H1 (cell line): Measurements from ENCODE around the gene DRAP1. TPM values are rescaled to one million over a fixed set of nuclear protein-coding genes. Genes with fewer than 3 reads are reported as not detected.

Source experiments
- BRCA1 ChIP-seq: IDR thresholded peaks from 2 replicates; pipeline ENCODE4 v1.6.1; 2012; ENCODE audit warnings: low read depth, low read length, improper control_type of control experiment
- CBX8 ChIP-seq: fragments of 300-800, 300-1000 bp; sonication (generic); IDR thresholded peaks from 2 replicates; pipeline ENCODE4 v1.7.1; 2016; ENCODE audit warnings: low read depth, low read length, borderline replicate concordance
- CTBP2 ChIP-seq: IDR thresholded peaks from 2 replicates; pipeline ENCODE4 v1.7.0; 2011; ENCODE audit warnings: borderline replicate concordance, mild to moderate bottlenecking, moderate library complexity, mixed read lengths, low read length; ENCODE audit not compliant: insufficient read depth, insufficient read length
- GTF2F1 ChIP-seq: IDR thresholded peaks from 2 replicates; pipeline ENCODE4 v1.6.1; 2012; ENCODE audit warnings: low read depth, low read length, improper control_type of control experiment, borderline replicate concordance
- HDAC2 ChIP-seq, 2 experiments: fragments of 300-600 bp in 1 of 2; sonication (generic) in 1 of 2; IDR thresholded peaks; 2 replicates each; pipeline ENCODE4 v1.6.1; 2011 to 2012; ENCODE audit warnings: low read depth in 2 of 2, low read length in 2 of 2, mild to moderate bottlenecking in 2 of 2, moderate library complexity in 2 of 2, borderline replicate concordance in 1 of 2, inconsistent platforms in 1 of 2
- HDAC6 ChIP-seq: IDR thresholded peaks from one replicate; pipeline ENCODE4 v1.7.1; 2012; ENCODE audit warnings: low read depth, mild to moderate bottlenecking, inconsistent platforms, low read length, moderate library complexity
- KDM4A ChIP-seq: IDR thresholded peaks from one replicate; pipeline ENCODE4 v1.7.1; 2012; ENCODE audit warnings: low read depth, mild to moderate bottlenecking, moderate library complexity, low read length, inconsistent platforms; ENCODE audit not compliant: severe bottlenecking
- KDM5A ChIP-seq: fragments of 200-600 bp; IDR thresholded peaks from 2 replicates; pipeline ENCODE4 v1.7.1; 2012; ENCODE audit warnings: mild to moderate bottlenecking, low read length, inconsistent platforms, mixed read lengths
- POLR2AphosphoS5 ChIP-seq: IDR thresholded peaks from 2 replicates; pipeline ENCODE4 v1.6.1; 2011; ENCODE audit warnings: low read depth, low read length
- RFX5 ChIP-seq: IDR thresholded peaks from 2 replicates; pipeline ENCODE4 v1.6.1; 2011; ENCODE audit warnings: low read depth, low read length, improper control_type of control experiment, borderline replicate concordance
- SAP30 ChIP-seq: fragments of 300-600 bp; sonication (generic); IDR thresholded peaks from 2 replicates; pipeline ENCODE4 v1.7.1; 2012; ENCODE audit warnings: low read length, moderate library complexity, mild to moderate bottlenecking, inconsistent platforms; ENCODE audit not compliant: insufficient read depth, insufficient replicate concordance
- SIN3A ChIP-seq, 2 experiments: IDR thresholded peaks in 1 of 2; conservative IDR thresholded peaks in 1 of 2; 2 replicates each; pipeline ENCODE4 v1.6.1; 2011 to 2012; ENCODE audit warnings: low read length in 2 of 2, improper control_type of control experiment in 1 of 2, low read depth in 1 of 2, mild to moderate bottlenecking in 1 of 2
- SIX5 ChIP-seq: IDR thresholded peaks from 2 replicates; pipeline ENCODE4 v1.6.1; 2011; ENCODE audit warnings: mild to moderate bottlenecking, low read depth, low read length
- SP1 ChIP-seq: IDR thresholded peaks from 2 replicates; pipeline ENCODE4 v1.6.1; 2011; ENCODE audit warnings: low read depth, low read length
- TEAD4 ChIP-seq: IDR thresholded peaks from 2 replicates; pipeline ENCODE4 v1.6.1; 2012; ENCODE audit warnings: low read depth, low read length, inconsistent platforms, mixed read lengths
- polyA plus RNA-seq, 7 experiments: library from polyadenylated mRNA; depleted of rRNA in 3 of 7; stranded (reverse) in 5 of 7; unstranded in 2 of 7; fragments of >200 nt in 5 of 7; fragments of 200-250 nt in 2 of 7; gene quantifications; 1 replicate in 5 of 7; 2 replicates in 1 of 7; 4 replicates in 1 of 7; pipeline versions ENCODE4 v1.2.1 to v1.2.3, GENCODE V29; 2011 to 2013; ENCODE audit warnings: missing spikeins in 2 of 7, mixed read lengths in 2 of 7
- total RNA-seq: library from RNA; stranded (reverse); fragmentation: NEBNext Ultra II Directional; extraction: Animal tissue kit (Norgen Biotek cat#: 25700); gene quantifications from 2 replicates; pipeline ENCODE4 v1.2.1, GENCODE V29; 2021
- TF ChIP-seq, protein P1 (sequence below), 3 experiments: IDR thresholded peaks; 1 replicate in 2 of 3; 2 replicates in 1 of 3; pipeline versions ENCODE4 v1.5.1 to v1.6.1; 2011; ENCODE audit warnings: low read length in 3 of 3, mild to moderate bottlenecking in 3 of 3, inconsistent platforms in 2 of 3, low read depth in 1 of 3, moderate library complexity in 1 of 3; ENCODE audit not compliant: insufficient read depth in 1 of 3; ENCODE audit errors: control extremely low read depth in 1 of 3
- TF ChIP-seq, protein P2 (sequence below): IDR thresholded peaks from 2 replicates; pipeline ENCODE4 v1.6.1; 2011; ENCODE audit warnings: low read depth, mild to moderate bottlenecking, low read length; ENCODE audit not compliant: insufficient read depth
- TF ChIP-seq, protein P3 (sequence below): IDR thresholded peaks from 2 replicates; pipeline ENCODE4 v1.6.1; 2011; ENCODE audit warnings: low read length, improper control_type of control experiment

The DRAP1 gene
- total and polyA plus RNA-seq, 2 of the 8 experiments (the other 6 are each of a cell fraction or from before 2014, with no cell fraction given) = 62.5 to 98.7 TPM

DNA sequence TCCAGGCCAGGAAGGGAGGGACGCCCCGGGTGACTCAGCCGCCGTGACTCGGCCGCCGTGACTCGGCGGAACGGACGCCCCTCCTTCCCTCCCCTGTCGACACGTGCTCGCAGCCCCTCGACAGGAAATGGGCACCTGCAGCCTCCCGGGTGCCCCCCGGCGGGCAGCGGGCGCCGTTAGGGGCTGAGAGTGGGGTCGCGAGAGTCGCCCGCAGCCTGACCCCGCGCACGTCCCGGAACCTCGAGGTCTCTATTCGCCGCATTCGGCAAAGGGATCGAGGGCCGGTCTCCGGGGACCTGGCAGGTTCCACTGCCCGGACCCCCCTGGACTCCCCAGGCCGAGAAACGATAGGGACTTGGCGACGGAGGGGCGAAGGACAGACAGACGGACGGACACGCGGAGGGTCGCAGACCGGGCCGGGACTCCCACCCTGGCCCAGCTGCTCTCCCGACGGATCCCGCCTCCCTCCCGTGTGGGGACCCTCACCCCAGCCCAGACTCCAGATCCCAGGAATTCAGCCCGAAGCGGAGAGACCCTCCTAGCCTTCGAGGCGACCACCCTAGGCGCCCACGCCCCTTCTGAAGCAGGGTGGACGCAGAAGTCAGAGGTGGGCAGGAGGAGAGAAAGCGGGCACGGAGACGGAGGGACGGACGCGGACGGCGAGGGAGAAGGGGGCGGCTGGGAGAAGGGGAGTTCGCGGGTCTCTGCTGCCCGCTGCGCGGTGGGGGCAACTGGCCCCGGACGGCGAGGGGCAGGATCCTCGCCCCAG, 19.7 kb upstream of the DRAP1 start (continued):
- TF ChIP-seq HDAC6 (no peak), CBX8 (no peak), BRCA1 (no peak), SP1 (no peak), GTF2F1 (no peak), KDM5A (no peak), RFX5 (no peak), SIX5 (no peak), SIN3A (conservative IDR thresholded peaks at IDR 0.05 in 1 of 2, IDR thresholded peaks at IDR 0.05 in 1 of 2; ENCODE audit: low read depth in 1 of 2, low read length in 2 of 2) (no peak), POLR2AphosphoS5 (no peak), CTBP2 (no peak), TEAD4 (no peak), SAP30 (no peak), HDAC2 (IDR thresholded peaks at IDR 0.05; ENCODE audit: borderline replicate concordance in 1 of 2, low read depth in 2 of 2, low read length in 2 of 2) (0 out of 4 replicates have a peak, but pooled peaks of 1 of the 2 experiments have one; percentile 13), KDM4A (peak; percentile 53)
- TF ChIP-seq, protein P1, sequence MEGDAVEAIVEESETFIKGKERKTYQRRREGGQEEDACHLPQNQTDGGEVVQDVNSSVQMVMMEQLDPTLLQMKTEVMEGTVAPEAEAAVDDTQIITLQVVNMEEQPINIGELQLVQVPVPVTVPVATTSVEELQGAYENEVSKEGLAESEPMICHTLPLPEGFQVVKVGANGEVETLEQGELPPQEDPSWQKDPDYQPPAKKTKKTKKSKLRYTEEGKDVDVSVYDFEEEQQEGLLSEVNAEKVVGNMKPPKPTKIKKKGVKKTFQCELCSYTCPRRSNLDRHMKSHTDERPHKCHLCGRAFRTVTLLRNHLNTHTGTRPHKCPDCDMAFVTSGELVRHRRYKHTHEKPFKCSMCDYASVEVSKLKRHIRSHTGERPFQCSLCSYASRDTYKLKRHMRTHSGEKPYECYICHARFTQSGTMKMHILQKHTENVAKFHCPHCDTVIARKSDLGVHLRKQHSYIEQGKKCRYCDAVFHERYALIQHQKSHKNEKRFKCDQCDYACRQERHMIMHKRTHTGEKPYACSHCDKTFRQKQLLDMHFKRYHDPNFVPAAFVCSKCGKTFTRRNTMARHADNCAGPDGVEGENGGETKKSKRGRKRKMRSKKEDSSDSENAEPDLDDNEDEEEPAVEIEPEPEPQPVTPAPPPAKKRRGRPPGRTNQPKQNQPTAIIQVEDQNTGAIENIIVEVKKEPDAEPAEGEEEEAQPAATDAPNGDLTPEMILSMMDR (IDR thresholded peaks at IDR 0.05; ENCODE audit: control extremely low read depth in 1 of 3, insufficient read depth in 1 of 3, low read depth in 1 of 3, low read length in 3 of 3) = no peak
- TF ChIP-seq, protein P2, sequence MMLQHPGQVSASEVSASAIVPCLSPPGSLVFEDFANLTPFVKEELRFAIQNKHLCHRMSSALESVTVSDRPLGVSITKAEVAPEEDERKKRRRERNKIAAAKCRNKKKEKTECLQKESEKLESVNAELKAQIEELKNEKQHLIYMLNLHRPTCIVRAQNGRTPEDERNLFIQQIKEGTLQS = no peak
- TF ChIP-seq, protein P3, sequence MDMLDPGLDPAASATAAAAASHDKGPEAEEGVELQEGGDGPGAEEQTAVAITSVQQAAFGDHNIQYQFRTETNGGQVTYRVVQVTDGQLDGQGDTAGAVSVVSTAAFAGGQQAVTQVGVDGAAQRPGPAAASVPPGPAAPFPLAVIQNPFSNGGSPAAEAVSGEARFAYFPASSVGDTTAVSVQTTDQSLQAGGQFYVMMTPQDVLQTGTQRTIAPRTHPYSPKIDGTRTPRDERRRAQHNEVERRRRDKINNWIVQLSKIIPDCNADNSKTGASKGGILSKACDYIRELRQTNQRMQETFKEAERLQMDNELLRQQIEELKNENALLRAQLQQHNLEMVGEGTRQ = 0 out of 2 replicates have a peak, but pooled peaks have one; percentile 18
